Hindlimb muscle (tissue), 1 donor: ENCODE results near the gene NKD1. TPM values are rescaled to one million over a fixed set of nuclear protein-coding genes. Genes with fewer than 3 reads are reported as not detected.

ENCODE experiments used
- DNase-seq: peaks from one replicate; pipeline ENCODE4 v3.0.0-alpha.2; 2013
- polyA plus RNA-seq: library from polyadenylated mRNA; unstranded; fragments of 120-200 nt; gene quantifications from one replicate; pipeline ENCODE4 v1.2.1, GENCODE V29; 2013; ENCODE audit not compliant: insufficient read length

The NKD1 gene
- polyA plus RNA-seq, 1 donor: 13.1 TPM

DNA sequence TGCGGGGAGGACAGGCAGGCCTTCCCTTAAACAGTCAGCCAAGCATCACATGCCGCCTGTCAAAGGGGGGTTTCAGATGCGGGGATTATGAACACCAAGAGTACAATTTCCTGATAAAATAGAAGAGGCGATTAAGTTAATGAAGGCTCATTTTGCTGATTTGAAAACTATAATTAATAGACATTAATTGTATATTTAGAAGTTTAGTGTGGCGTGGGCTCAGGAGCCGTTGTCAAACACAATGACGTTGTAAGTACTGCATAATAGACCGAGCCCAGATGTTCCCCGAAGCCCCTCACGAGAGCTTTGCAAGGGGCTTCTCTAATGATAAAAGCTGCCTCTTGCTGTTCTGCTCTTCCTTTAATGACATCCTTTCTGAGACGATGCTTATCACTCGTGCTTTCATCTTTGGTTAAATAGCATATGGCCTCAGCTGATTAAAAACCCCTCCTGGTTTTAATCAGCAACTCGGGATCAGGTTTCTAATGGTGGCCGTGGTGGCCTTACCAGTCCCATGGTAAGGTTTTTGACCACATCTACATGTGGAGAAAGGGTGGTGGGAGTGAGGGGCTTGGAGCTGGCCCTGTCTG lies 104.7 kb downstream of the NKD1 start:
- DNase-seq: no peak

- DNase-seq: no peak
Measured at GRCh38 chr16:50653633-50654519, 105.7 kb downstream of the NKD1 start.

- DNase-seq: no peak
Measured at GRCh38 chr16:50655558-50656055, 107.4 kb downstream of the NKD1 start.

DNA sequence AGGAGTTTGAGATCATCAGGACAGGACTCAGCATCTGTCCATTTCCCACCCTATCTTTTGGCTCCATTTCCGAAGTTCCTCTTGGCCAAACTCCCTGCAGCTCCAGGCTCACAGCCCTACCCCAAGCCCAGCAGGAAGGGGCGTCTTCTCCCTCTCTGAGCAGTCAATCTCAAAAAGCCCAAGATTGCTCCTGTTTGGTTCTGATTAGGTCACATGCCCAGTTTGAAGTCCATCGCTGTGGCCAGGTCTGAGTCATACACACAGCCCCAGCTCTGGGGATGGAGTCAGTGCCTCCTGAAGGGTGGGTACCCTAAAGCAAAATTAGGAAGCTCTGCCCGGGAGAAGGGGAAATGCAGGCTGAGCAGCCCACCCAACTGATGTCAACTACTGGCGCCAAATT lies 109.0 kb downstream of the NKD1 start:
- no peak for DNase-seq

DNA sequence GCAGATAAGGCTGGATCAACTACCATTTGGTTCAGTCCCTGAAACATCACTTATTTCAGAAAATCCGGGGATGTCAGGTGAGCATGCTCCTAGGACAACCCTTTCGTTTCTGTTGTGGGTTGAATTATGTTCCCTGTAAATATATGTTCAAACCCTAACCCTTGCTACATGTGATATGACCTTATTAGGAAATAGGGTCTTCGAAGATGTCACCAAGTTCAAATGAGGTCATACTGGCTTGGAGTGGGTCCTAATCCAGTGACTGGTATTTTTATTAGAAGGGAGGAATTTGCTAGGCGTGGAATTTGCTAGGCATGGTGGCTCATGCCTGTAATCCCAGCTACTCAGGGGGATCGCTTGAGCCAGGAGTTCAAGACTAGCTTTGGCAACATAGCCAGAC lies 111.6 kb downstream of the NKD1 start:
- DNase-seq: no peak

DNA sequence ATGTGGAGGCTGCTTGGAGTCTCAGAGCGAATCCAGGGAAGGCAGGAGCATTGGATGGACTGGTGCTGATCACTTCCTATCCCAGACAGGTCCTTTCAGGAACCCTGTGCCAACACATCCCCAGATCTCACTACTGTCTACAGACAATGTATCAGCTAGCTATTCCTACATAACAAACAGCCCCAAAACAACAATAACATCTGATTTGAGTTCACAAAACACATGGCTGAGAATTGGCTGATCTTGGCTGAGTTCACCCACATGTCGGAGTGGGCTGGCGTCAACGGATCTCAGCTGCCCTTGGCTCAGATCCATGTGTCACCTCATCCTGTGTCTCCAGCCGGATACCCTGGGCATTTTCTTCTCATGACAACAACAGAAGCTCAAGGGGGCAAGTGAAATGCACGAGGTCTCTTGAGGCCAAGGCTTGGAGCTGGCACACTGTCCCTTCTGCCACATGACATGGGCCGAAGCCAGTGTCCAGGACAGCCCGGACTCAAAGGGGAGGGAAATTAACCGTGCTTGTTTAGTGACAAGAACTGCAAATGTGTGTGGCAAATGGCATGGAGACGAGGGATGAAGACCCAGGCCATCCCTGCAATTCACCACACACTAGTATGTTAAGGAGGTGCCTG lies 114.2 kb downstream of the NKD1 start:
- DNase-seq: no peak

- no peak for DNase-seq
Measured at GRCh38 chr16:50664270-50664669, 116.1 kb downstream of the NKD1 start.

DNA sequence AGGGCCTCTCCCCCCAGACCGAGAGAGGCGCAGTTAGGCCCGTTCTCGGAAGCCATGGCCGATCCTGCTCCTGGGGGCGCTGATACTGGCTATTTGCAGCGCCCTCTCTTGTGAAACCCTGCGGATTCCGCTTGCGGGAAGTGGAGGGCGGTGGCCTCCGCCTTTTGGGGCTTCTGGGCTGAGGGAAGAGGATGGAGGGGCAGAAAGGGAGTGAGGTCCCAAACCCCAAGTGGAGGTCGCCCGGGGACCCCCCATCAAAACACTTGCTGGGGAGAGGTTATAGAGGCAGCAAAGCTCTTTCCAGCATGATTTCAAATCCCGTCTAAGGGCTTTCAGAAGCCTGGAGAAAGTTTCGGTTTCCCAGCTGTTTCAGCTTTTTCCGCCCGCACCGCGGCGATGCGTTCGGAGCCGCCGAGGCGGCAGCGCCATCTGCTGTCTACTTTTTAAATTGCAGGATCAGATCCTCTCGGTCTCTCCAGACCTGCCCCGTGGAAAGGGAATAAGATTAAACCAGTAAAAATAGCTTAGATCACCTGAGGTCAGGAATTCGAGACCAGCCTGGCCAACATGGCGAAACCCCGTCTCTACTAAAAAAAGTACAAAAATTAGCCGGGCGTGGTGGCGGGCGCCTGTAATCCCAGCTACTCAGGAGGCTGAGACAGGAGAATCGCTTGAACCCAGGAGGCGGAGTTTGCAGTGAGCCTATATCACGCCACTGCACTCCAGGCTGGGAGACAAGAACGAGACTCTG lies 117.1 kb downstream of the NKD1 start:
- peak; percentile 86 for DNase-seq

DNA sequence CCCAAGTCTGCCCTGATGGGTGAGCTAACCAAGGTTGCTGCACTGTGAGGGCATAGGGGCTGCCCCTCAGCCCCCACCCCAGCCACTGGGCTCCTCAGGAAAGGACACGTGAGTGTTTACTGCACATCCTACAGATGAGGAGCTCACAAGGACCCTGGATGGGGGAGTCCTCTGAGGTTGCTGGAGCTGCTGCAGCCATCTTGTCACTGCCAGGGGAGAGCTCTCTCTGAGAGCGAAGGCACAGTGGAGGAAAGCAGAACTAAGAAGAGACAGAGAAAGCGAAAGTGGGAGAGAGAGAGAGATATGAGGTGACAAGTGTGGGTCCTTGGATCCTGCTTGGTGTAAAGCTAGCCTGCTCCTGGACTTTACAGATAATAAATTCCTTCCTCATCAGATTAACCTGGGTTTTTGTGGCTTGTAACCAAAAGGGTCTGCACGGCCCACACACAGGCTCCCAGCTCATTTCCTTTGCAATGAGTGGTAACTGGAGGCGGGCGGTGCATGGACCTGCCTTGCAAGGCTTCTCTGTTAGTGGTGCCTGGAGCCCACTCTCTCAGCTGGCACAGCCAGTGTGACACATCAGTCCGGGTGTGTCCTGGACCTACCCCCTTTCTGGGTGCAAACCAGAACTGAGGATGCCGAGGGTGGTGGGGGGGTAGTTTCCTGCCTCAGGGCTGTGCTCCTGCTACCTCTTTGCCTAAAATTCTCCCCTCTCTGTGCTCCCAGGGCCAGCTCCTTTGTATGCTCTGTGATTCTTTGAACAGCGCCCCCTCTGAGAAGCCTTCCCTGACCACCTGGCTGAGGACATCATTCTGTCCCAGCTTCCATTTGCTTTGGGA lies 118.7 kb downstream of the NKD1 start:
- DNase-seq: no peak

- no peak for DNase-seq
Measured at GRCh38 chr16:50667497-50668367, 119.5 kb downstream of the NKD1 start.

DNA sequence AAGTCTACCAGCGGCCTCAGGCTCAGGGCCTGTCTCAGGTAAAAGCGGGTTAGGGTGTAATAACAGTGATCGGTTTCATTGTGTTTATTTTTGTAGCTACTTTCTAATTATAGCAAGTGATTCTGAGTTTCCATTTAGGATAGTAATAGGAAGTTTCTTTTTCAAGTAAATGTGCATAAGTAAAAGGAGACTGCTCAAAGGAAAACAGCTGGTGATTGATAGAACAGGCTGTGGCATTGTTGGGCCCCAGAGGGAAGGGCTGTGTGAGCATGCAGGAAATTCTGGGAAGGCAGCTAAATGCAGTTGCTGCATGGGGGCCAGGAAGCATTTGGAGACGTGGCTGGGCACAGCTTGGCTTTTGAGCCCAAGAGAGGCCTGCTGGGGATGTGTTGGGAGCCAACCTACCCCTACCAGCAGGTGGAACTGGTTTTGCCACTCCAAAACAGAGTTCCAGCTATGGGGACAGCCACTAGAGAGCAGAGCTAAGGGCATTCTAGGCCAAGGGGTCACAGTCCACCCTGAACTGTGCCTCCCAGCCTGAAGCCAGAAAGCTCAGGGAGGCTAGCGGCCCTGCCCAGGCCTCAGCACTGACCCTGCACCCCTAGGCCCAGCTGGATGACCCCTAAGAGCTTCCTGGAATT lies 120.3 kb downstream of the NKD1 start:
- DNase-seq: no peak

- DNase-seq: no peak
Measured at GRCh38 chr16:50669741-50670140, 121.5 kb downstream of the NKD1 start.

DNA sequence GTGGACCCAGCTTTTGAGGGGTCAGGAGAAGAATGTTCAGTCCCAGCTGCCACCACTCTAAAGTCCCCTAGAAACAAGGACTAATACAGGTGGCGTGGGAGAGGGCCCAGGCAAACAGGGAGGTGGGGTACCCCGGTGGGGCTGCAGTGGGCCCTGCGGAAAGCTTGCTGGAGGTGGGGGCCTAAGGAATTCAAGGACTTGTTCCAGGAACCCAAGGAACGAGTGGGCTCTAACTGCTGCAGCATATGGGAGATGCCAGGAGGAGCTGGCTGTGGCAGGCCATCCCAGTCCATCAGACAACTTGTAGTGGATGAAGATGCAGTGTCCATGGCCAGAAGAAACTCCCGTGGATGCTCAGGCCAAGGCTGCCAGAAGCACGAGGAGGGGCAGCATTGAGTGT lies 122.3 kb downstream of the NKD1 start:
- DNase-seq: no peak

GRCh38 chr16:50671644-50672260 lies 123.6 kb downstream of the NKD1 start:
- no peak for DNase-seq

DNA sequence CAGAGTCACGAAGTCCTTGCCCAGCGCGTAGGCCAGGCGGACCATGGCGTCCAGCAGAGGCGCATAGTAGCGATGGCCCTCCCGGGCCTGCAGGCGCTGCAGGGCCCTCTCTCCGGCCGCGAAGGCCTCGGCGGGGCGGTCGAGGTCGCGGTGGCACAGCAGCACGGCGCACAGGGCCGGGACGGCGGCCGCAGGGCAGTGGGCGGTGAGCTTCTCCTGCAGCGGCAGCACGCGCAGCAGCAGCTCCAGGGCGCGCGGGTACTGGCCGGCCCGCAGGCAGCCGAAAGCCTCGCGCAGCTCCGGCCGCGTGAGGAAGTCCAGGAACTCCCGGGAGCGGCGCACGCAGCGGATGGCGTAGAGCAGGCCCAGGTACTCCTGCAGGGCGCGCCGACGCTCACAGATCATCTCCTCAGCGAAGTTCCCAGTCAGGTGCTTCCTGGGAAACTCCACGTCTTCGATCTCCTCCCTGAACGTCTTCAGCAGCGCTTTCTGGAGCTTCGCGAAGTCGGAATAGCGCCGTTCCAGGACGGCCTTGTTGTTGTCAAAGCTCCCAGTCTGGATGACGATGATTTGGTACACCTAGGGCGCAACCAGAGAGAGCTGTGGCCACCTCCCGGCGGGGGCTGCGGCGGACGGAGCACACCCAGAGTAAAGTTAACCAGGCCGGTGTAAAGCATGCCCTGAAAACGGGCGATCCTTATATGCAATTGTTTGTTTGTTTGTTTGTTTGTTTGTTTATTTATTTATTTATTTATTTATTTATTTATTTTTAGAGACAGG lies 125.5 kb downstream of the NKD1 start:
- no peak for DNase-seq

- no peak for DNase-seq
Measured at GRCh38 chr16:50674831-50675230, 126.6 kb downstream of the NKD1 start.

DNA sequence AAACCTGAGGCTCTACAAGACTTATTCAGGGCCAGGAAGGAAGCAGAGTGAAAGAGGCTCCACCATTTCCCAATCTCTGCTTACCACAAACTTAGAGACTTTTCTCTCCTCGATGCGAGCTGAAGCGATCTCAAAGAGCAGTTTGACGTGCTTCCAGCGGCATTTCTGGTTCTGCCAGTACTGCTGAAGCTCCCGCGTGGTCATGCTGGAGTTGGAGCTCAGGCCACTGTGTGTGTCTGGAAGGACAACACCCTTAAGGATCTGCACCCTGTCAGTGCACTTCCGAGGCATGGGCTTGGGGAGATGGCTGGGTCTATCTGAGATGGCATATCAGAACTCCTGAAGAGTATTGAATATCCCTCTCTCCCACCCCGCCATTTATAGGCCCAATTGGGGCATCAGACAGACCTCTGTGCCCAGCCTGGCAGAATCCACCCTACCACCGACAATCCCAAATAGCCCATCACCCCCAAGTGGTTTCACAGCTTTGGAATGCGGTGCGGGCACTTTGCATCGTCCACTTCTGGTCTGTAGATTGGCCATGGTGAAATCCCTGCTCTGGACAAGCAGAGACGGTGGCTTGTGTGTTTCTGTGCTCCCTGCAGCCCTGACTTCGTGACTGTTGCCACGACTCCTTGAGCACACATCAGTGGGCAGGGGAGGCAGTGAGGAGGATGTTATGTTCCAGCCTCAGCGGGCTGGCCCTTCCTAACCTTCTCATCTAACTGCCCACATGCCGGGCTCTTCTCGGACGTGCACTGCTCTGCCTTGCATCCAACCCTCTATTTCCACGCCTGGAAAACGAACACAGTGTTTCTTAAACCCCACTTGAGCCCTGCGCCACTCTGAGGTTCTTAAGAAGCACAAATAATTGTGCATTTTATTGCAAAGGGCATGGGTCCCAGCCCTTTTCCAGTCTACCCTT lies 127.8 kb downstream of the NKD1 start:
- DNase-seq: no peak

GRCh38 chr16:50676684-50677225 lies 128.6 kb downstream of the NKD1 start:
- no peak for DNase-seq
